ENCODE results near the gene MIGA2.

GRCh38 chr9:129031514-129031913, 4.9 kb upstream of the MIGA2 start:
- no peak for TF ChIP-seq CTCF (IDR thresholded peaks at IDR 0.05)
- TF ChIP-seq POLR2A (IDR thresholded peaks at IDR 0.05) = no peak
- no peak for TF ChIP-seq EP300 (IDR thresholded peaks at IDR 0.05)

Measured in tibial nerve (tissue), 4 donors.